Measurements from ENCODE around the gene FBL.

Gene FBL

GRCh38 chr19:39858541-39858940 lies 12.4 kb upstream of the FBL start:
- H3K27me3 ChIP-seq (ENCODE audit: control insufficient read depth, insufficient read depth, low read length), result no peaks in the 10 kb centered on the region
- H3K27ac ChIP-seq, result no peak overlapping the region
- no peaks in the 10 kb centered on the region for H3K79me2 ChIP-seq
- H2AFZ ChIP-seq, result no peak overlapping the region
- H3K4me3 ChIP-seq (ENCODE audit: low read depth, low read length), result no peak overlapping the region
- TF ChIP-seq, protein P1, sequence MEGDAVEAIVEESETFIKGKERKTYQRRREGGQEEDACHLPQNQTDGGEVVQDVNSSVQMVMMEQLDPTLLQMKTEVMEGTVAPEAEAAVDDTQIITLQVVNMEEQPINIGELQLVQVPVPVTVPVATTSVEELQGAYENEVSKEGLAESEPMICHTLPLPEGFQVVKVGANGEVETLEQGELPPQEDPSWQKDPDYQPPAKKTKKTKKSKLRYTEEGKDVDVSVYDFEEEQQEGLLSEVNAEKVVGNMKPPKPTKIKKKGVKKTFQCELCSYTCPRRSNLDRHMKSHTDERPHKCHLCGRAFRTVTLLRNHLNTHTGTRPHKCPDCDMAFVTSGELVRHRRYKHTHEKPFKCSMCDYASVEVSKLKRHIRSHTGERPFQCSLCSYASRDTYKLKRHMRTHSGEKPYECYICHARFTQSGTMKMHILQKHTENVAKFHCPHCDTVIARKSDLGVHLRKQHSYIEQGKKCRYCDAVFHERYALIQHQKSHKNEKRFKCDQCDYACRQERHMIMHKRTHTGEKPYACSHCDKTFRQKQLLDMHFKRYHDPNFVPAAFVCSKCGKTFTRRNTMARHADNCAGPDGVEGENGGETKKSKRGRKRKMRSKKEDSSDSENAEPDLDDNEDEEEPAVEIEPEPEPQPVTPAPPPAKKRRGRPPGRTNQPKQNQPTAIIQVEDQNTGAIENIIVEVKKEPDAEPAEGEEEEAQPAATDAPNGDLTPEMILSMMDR (IDR thresholded peaks at IDR 0.05), result no peak
- no peaks in the 10 kb centered on the region for H3K9me3 ChIP-seq (ENCODE audit: control insufficient read depth, low read length)
- H3K4me1 ChIP-seq, result no peaks in the 10 kb centered on the region
- H3K36me3 ChIP-seq (ENCODE audit: control insufficient read depth, insufficient read depth, low read length), result no peaks in the 10 kb centered on the region
- no peak overlapping the region for H3K4me2 ChIP-seq (ENCODE audit: low read length)
- H3K9ac ChIP-seq, result no peak overlapping the region

DNA sequence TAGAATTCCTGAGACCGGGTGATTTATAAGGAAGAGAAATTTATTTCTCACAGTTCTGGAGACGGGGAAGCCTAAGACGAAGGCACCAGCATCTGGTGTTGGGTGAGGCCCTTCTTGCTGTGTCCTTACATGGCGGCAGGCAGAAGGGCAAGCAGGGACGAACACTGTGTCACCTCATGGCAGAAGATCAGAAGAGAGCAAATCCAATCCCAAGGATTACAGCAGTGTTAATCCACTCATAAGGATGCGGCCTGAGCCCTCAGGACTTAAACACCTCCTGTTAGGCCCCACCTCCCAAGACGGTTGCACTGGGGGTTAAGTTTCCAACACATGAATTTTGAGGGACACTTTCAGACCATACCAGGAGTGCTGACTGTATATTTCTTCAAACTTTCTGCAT lies 6.7 kb upstream of the FBL start:
- Histone ChIP-seq H3K27me3 (ENCODE audit: control insufficient read depth, insufficient read depth, low read length) (no peaks in the 10 kb centered on the region), H3K79me2 (no peaks in the 10 kb centered on the region), H3K27ac (no peak overlapping the region), H3K4me3 (ENCODE audit: low read depth, low read length) (no peak overlapping the region), H3K4me1 (no peaks in the 10 kb centered on the region), H2AFZ (no peak overlapping the region), H3K4me2 (ENCODE audit: low read length) (no peak overlapping the region), H3K9me3 (ENCODE audit: control insufficient read depth, low read length) (no peaks in the 10 kb centered on the region), H3K9ac (no peak overlapping the region), H3K36me3 (ENCODE audit: control insufficient read depth, insufficient read depth, low read length) (no peaks in the 10 kb centered on the region)
- TF ChIP-seq, protein P1 (IDR thresholded peaks at IDR 0.05), result no peak

DNA sequence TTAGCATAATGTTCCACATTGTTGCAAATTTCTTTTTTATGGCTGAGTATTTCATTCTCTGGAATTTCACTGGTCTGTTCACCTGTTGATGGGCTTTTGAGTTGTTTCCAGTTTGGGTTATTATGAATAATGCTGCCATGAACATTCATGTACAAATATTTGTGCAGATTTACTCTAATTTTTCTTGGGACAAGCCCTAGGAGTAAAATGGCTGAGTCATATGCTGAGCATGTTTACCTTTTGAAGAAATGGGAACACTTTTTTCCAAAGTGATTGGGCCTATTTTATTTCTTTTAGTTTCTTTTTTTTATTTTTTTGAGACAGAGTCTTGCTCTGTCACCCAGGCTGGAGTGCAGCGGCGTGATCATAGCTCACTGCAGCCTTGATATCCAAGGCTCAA lies 4.7 kb upstream of the FBL start:
- no peaks in the 10 kb centered on the region for H3K36me3 ChIP-seq (ENCODE audit: control insufficient read depth, insufficient read depth, low read length)
- peaks cover 8% of the 10 kb centered on the region for H3K4me1 ChIP-seq
- H3K27me3 ChIP-seq (ENCODE audit: control insufficient read depth, insufficient read depth, low read length), result no peaks in the 10 kb centered on the region
- no peak overlapping the region for H3K27ac ChIP-seq
- no peak overlapping the region for H3K4me3 ChIP-seq (ENCODE audit: low read depth, low read length)
- H3K79me2 ChIP-seq, result peaks cover 3% of the 10 kb centered on the region
- H3K9me3 ChIP-seq (ENCODE audit: control insufficient read depth, low read length), result no peaks in the 10 kb centered on the region
- no peak overlapping the region for H2AFZ ChIP-seq
- no peak overlapping the region for H3K4me2 ChIP-seq (ENCODE audit: low read length)
- H3K9ac ChIP-seq, result no peak overlapping the region
- TF ChIP-seq, protein P1 (IDR thresholded peaks at IDR 0.05), result no peak

DNA sequence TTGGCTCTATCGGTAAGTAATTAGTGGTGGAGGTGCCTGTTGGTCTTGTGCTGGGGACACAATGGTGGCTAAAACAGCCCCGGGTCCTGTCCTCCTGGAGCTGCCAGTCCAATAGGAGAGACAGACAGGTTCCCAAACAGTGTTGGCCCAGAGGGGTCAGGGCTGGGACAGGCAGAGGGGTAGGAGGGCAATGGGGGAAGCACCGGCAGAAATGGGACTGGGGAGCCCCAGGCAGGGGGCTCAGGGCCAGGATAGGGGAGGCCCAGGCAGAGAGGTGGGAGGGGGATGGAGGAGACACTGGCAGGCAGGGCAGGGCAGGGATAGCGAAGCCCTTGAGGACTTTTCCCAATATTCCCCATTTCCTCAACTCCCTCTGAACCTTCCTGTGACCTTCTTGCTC lies 2.2 kb upstream of the FBL start:
- H3K4me1 ChIP-seq, result peaks cover 8% of the 10 kb centered on the region
- H3K9me3 ChIP-seq (ENCODE audit: control insufficient read depth, low read length), result no peaks in the 10 kb centered on the region
- no peak overlapping the region for H3K27ac ChIP-seq
- no peaks in the 10 kb centered on the region for H3K27me3 ChIP-seq (ENCODE audit: control insufficient read depth, insufficient read depth, low read length)
- TF ChIP-seq, protein P1 (IDR thresholded peaks at IDR 0.05), result no peak
- no peaks in the 10 kb centered on the region for H3K36me3 ChIP-seq (ENCODE audit: control insufficient read depth, insufficient read depth, low read length)
- no peak overlapping the region for H2AFZ ChIP-seq
- H3K4me3 ChIP-seq (ENCODE audit: low read depth, low read length), result no peak overlapping the region
- no peak overlapping the region for H3K4me2 ChIP-seq (ENCODE audit: low read length)
- peaks cover 14% of the 10 kb centered on the region for H3K79me2 ChIP-seq
- no peak overlapping the region for H3K9ac ChIP-seq

DNA sequence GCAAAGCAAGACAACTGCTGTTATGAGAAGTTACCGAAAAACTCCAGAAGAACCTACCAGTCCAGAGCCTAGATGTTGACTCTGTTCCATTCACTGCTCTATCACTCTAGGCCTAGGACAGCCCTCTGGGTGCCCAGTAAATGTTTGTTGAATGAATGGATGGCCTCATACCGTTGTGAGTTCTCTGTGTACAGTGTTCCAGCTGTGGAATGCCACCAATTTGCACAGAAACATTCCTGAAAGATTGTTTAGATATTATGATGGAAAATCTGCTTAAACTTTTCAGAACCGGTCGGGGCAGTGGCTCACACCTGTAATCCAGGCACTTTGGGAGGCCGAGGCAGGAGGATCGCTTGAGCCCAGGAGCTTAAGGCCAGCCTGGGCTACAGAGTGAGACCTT lies 1.3 kb upstream of the FBL start:
- H3K27ac ChIP-seq, result no peak overlapping the region
- peaks cover 8% of the 10 kb centered on the region for H3K4me1 ChIP-seq
- H3K4me3 ChIP-seq (ENCODE audit: low read depth, low read length), result no peak overlapping the region
- H3K36me3 ChIP-seq (ENCODE audit: control insufficient read depth, insufficient read depth, low read length), result no peaks in the 10 kb centered on the region
- peak overlapping the region; percentile 97 for H2AFZ ChIP-seq
- no peaks in the 10 kb centered on the region for H3K27me3 ChIP-seq (ENCODE audit: control insufficient read depth, insufficient read depth, low read length)
- TF ChIP-seq, protein P1 (IDR thresholded peaks at IDR 0.05), result no peak
- H3K9me3 ChIP-seq (ENCODE audit: control insufficient read depth, low read length), result no peaks in the 10 kb centered on the region
- peaks cover 23% of the 10 kb centered on the region for H3K79me2 ChIP-seq
- H3K4me2 ChIP-seq (ENCODE audit: low read length), result no peak overlapping the region
- H3K9ac ChIP-seq, result no peak overlapping the region
